ENCODE measurements around the gene GZMB. TPM values are rescaled to one million over a fixed set of nuclear protein-coding genes. Genes with fewer than 3 reads are reported as not detected.

GZMB gene
- total and polyA plus RNA-seq, 4 donors = 2.2 to 15.7 (median 5.6) TPM

Other genes with a start within 250 kb of the GZMB start
- gene NYNRIN, start 235.2 kb downstream of the GZMB start, total RNA-seq = 10 to 100 TPM; 16.1 to 49.8 TPM
- 1 to 10 TPM; 2.9 to 4.2 TPM for gene NYNRIN, start 235.2 kb downstream of the GZMB start, polyA plus RNA-seq
- 1 to 10 TPM; 1.7 to 4.9 TPM for gene CBLN3, start 204.5 kb downstream of the GZMB start, total RNA-seq
- gene CBLN3, start 204.5 kb downstream of the GZMB start, polyA plus RNA-seq = 1 to 10 TPM; 1.9 to 2.1 TPM
- gene KHNYN, start 204.2 kb downstream of the GZMB start, total RNA-seq = 10 to 100 TPM; 48.1 to 60.2 TPM
- 10 to 100 TPM; 27.0 to 34.1 TPM for gene KHNYN, start 204.2 kb downstream of the GZMB start, polyA plus RNA-seq
- 10 to 100 TPM; 19.5 to 57.1 TPM for gene SDR39U1, start 191.4 kb downstream of the GZMB start, total RNA-seq
- gene SDR39U1, start 191.4 kb downstream of the GZMB start, polyA plus RNA-seq = 10 to 100 TPM; 48.5 to 63.9 TPM
- under 1 TPM in 1 of 2 donors, not detected in 1; 0.34 TPM for gene CMA1, start 125.9 kb downstream of the GZMB start, total RNA-seq
- not detected for gene CMA1, start 125.9 kb downstream of the GZMB start, polyA plus RNA-seq
- gene CTSG, start 57.9 kb downstream of the GZMB start, total RNA-seq = 1 to 10 TPM in 1 of 2 donors, under 1 TPM in 1; 0.55 to 9.6 TPM
- gene CTSG, start 57.9 kb downstream of the GZMB start, polyA plus RNA-seq = 1 to 10 TPM in 1 of 2 donors, under 1 TPM in 1; 0.65 to 6.3 TPM
- 1 to 10 TPM in 1 of 2 donors, not detected in 1; 1.2 TPM for gene GZMH, start 24.5 kb downstream of the GZMB start, total RNA-seq
- gene GZMH, start 24.5 kb downstream of the GZMB start, polyA plus RNA-seq = 1 to 10 TPM; 2.9 to 3.1 TPM